ENCODE results near the gene ITSN1. TPM values are rescaled to one million over a fixed set of nuclear protein-coding genes. Genes with fewer than 3 reads are reported as not detected.

The ITSN1 gene
- polyA plus RNA-seq, 1 donor from 2014 or later = 35.1 TPM

DNA sequence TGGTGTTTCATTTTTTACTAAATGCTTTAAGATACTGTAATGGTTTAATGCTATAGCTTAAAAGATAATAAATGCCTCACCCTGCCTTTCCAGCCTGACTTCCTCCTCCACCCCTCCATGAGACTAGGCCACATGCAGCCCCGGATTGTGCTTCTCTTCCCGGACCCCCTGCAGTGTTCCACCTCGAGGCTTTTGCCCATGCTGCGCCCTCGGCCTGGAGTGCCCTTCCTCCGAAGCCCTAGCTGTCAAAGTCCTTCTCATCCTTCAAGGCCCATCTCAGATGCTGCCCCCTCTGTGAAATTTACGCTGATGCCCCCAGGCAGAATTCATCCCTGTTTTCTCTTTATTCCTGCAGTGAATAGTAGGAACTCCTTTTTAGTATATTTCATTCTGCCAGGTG is 174.8 kb downstream of the ITSN1 start:
- no peaks in the 10 kb centered on the region for H3K9me3 ChIP-seq (ENCODE audit: low read length)
- no peaks in the 10 kb centered on the region for H4K20me1 ChIP-seq (ENCODE audit: insufficient read depth)
- no peak overlapping the region for H3K9ac ChIP-seq (ENCODE audit: low read length)
- no peaks in the 10 kb centered on the region for H3K27me3 ChIP-seq (ENCODE audit: insufficient read depth, low read depth, low read length)
- no peak overlapping the region for H3K4me2 ChIP-seq (ENCODE audit: low read length)
- H2AFZ ChIP-seq (ENCODE audit: low read depth, low read length) = no peak overlapping the region
- peaks cover 18% of the 10 kb centered on the region for H3K36me3 ChIP-seq (ENCODE audit: insufficient read depth, low read length)
- TF ChIP-seq SMC3 (conservative IDR thresholded peaks at IDR 0.05; ENCODE audit: poor library complexity) (no peak), EZH2 (IDR thresholded peaks at IDR 0.05; ENCODE audit: borderline replicate concordance, insufficient read depth, low read length, poor library complexity, severe bottlenecking) (no peak), MXI1 (conservative IDR thresholded peaks at IDR 0.05; ENCODE audit: poor library complexity, severe bottlenecking) (no peak), POLR2AphosphoS5 (IDR thresholded peaks at IDR 0.05) (no peak), RAD21 (conservative IDR thresholded peaks at IDR 0.05) (no peak), TAF1 (IDR thresholded peaks at IDR 0.05; ENCODE audit: low read depth) (no peak), EP300 (conservative IDR thresholded peaks at IDR 0.05; ENCODE audit: poor library complexity, severe bottlenecking) (no peak)
- TF ChIP-seq, protein P1, sequence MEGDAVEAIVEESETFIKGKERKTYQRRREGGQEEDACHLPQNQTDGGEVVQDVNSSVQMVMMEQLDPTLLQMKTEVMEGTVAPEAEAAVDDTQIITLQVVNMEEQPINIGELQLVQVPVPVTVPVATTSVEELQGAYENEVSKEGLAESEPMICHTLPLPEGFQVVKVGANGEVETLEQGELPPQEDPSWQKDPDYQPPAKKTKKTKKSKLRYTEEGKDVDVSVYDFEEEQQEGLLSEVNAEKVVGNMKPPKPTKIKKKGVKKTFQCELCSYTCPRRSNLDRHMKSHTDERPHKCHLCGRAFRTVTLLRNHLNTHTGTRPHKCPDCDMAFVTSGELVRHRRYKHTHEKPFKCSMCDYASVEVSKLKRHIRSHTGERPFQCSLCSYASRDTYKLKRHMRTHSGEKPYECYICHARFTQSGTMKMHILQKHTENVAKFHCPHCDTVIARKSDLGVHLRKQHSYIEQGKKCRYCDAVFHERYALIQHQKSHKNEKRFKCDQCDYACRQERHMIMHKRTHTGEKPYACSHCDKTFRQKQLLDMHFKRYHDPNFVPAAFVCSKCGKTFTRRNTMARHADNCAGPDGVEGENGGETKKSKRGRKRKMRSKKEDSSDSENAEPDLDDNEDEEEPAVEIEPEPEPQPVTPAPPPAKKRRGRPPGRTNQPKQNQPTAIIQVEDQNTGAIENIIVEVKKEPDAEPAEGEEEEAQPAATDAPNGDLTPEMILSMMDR (IDR thresholded peaks at IDR 0.05; ENCODE audit: poor library complexity, severe bottlenecking) = no peak
- TF ChIP-seq, protein P2, sequence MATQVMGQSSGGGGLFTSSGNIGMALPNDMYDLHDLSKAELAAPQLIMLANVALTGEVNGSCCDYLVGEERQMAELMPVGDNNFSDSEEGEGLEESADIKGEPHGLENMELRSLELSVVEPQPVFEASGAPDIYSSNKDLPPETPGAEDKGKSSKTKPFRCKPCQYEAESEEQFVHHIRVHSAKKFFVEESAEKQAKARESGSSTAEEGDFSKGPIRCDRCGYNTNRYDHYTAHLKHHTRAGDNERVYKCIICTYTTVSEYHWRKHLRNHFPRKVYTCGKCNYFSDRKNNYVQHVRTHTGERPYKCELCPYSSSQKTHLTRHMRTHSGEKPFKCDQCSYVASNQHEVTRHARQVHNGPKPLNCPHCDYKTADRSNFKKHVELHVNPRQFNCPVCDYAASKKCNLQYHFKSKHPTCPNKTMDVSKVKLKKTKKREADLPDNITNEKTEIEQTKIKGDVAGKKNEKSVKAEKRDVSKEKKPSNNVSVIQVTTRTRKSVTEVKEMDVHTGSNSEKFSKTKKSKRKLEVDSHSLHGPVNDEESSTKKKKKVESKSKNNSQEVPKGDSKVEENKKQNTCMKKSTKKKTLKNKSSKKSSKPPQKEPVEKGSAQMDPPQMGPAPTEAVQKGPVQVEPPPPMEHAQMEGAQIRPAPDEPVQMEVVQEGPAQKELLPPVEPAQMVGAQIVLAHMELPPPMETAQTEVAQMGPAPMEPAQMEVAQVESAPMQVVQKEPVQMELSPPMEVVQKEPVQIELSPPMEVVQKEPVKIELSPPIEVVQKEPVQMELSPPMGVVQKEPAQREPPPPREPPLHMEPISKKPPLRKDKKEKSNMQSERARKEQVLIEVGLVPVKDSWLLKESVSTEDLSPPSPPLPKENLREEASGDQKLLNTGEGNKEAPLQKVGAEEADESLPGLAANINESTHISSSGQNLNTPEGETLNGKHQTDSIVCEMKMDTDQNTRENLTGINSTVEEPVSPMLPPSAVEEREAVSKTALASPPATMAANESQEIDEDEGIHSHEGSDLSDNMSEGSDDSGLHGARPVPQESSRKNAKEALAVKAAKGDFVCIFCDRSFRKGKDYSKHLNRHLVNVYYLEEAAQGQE (IDR thresholded peaks at IDR 0.05; ENCODE audit: borderline replicate concordance) = no peak
- H3K9me2 ChIP-seq (ENCODE audit: insufficient read depth, low read length) = no peaks in the 10 kb centered on the region
- no peaks in the 10 kb centered on the region for H3F3A ChIP-seq (ENCODE audit: insufficient read depth, low read length, poor library complexity, severe bottlenecking)
- no peak overlapping the region for H3K4me3 ChIP-seq (ENCODE audit: low read length)
- no peaks in the 10 kb centered on the region for H3K79me2 ChIP-seq (replicated peaks; ENCODE audit: insufficient read depth, low read length)
- H3K27ac ChIP-seq (ENCODE audit: low read length) = no peak overlapping the region

DNA sequence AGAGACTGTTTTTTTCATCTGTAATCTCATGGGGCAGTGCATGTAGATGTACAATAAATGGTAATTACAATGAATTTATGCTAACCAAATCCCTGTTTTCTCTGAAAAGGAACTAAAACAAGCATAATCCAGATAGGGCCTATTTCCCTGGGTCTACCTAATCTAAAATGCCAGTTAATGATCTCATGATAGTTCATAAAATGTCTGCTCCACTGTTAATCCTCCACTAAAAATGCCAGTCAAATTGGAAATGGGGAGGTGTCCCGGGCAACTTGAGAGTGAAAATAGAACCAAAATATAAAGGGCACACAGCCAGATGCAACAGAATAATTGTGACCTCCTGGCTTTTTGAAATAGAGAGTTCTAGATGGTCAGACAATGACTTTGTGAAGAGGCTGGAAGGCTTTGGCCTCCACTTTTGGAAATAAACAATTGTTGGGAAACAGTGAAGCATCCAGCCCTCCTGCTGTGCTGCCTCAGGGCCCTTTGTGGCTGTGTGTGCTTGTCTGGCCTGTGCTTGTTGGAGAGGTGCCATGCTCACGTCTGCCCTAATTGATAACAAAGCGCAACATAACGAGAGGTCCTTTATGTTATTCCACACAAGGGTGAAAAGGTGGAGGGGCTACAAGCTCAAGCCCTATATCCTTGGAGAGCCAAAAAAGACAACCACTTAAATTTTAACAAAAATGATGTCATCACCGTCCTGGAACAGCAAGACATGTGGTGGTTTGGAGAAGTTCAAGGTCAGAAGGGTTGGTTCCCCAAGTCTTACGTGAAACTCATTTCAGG is 175.6 kb downstream of the ITSN1 start:
- no peak overlapping the region for H3K9ac ChIP-seq (ENCODE audit: low read length)
- TF ChIP-seq, protein P1 (IDR thresholded peaks at IDR 0.05; ENCODE audit: poor library complexity, severe bottlenecking) = no peak
- TF ChIP-seq, protein P2 (IDR thresholded peaks at IDR 0.05; ENCODE audit: borderline replicate concordance) = no peak
- TF ChIP-seq SMC3 (conservative IDR thresholded peaks at IDR 0.05; ENCODE audit: poor library complexity) (no peak), POLR2AphosphoS5 (IDR thresholded peaks at IDR 0.05) (no peak), RAD21 (conservative IDR thresholded peaks at IDR 0.05) (no peak), MXI1 (conservative IDR thresholded peaks at IDR 0.05; ENCODE audit: poor library complexity, severe bottlenecking) (no peak)
- H3K4me3 ChIP-seq (ENCODE audit: low read length) = no peak overlapping the region
- no peaks in the 10 kb centered on the region for H3F3A ChIP-seq (ENCODE audit: insufficient read depth, low read length, poor library complexity, severe bottlenecking)
- H3K9me3 ChIP-seq (ENCODE audit: low read length) = no peaks in the 10 kb centered on the region
- H2AFZ ChIP-seq (ENCODE audit: low read depth, low read length) = no peak overlapping the region
- H3K4me2 ChIP-seq (ENCODE audit: low read length) = no peak overlapping the region
- no peaks in the 10 kb centered on the region for H4K20me1 ChIP-seq (ENCODE audit: insufficient read depth)
- peaks cover 18% of the 10 kb centered on the region for H3K36me3 ChIP-seq (ENCODE audit: insufficient read depth, low read length)
- H3K27me3 ChIP-seq (ENCODE audit: insufficient read depth, low read depth, low read length) = no peaks in the 10 kb centered on the region
- no peaks in the 10 kb centered on the region for H3K9me2 ChIP-seq (ENCODE audit: insufficient read depth, low read length)
- H3K79me2 ChIP-seq (replicated peaks; ENCODE audit: insufficient read depth, low read length) = no peaks in the 10 kb centered on the region
- no peak overlapping the region for H3K27ac ChIP-seq (ENCODE audit: low read length)
